KMS-11 (cell line): ENCODE data around the gene TMEM169.

Experiments
- H2AFZ ChIP-seq: fragments of 200-600 bp; sonication (generic); 2 replicates; pipeline ENCODE4 v1.6.1; 2016; ENCODE audit warnings: antibody characterized with exemption, mixed run types, low read depth
- H3K27ac ChIP-seq: fragments of 200-600 bp; sonication (generic); 2 replicates; pipeline ENCODE4 v1.6.1; 2016; ENCODE audit warnings: mild to moderate bottlenecking, mixed run types
- H3K27me3 ChIP-seq: fragments of 200-600 bp; sonication (generic); 2 replicates; pipeline ENCODE4 v1.6.1; 2017; ENCODE audit warnings: mild to moderate bottlenecking, low read depth, mixed run types, moderate library complexity; ENCODE audit not compliant: insufficient read depth
- H3K36me3 ChIP-seq: fragments of 200-600 bp; sonication (generic); 2 replicates; pipeline ENCODE4 v1.6.1; 2017; ENCODE audit warnings: mild to moderate bottlenecking, mixed run types; ENCODE audit not compliant: insufficient read depth
- H3K4me1 ChIP-seq: fragments of 200-600 bp; sonication (generic); 2 replicates; pipeline ENCODE4 v1.6.1; 2016; ENCODE audit warnings: mild to moderate bottlenecking, low read depth, mixed run types; ENCODE audit not compliant: poor library complexity, severe bottlenecking
- H3K4me2 ChIP-seq: fragments of 200-600 bp; sonication (generic); 2 replicates; pipeline ENCODE4 v1.7.0; 2016; ENCODE audit warnings: mild to moderate bottlenecking, mixed run types
- H3K4me3 ChIP-seq: fragments of 200-600 bp; sonication (generic); IDR thresholded peaks from 2 replicates; pipeline ENCODE4 v1.6.1; 2017; ENCODE audit warnings: low read depth, low read length, mixed read lengths; ENCODE audit not compliant: insufficient read depth
- H3K79me2 ChIP-seq: fragments of 200-600 bp; sonication (generic); 2 replicates; pipeline ENCODE4 v1.6.1; 2016; ENCODE audit warnings: low read depth, mixed run types; ENCODE audit not compliant: insufficient read depth
- H3K9ac ChIP-seq: fragments of 200-600 bp; sonication (generic); 2 replicates; pipeline ENCODE4 v1.6.1; 2016; ENCODE audit warnings: mild to moderate bottlenecking, mixed run types
- H4K20me1 ChIP-seq: fragments of 200-600 bp; sonication (generic); 2 replicates; pipeline ENCODE4 v1.6.1; 2016; ENCODE audit warnings: mild to moderate bottlenecking, mixed run types; ENCODE audit not compliant: insufficient read depth
- CTCF ChIP-seq: fragments of 200-600 bp; sonication (generic); conservative IDR thresholded peaks from 2 replicates; pipeline ENCODE4 v1.6.1; 2017; ENCODE audit warnings: low read depth, mild to moderate bottlenecking, antibody characterized with exemption, low read length, moderate library complexity, mixed read lengths

TMEM169 gene

GRCh38 chr2:216081012-216081411 is 707 bp upstream of the TMEM169 start:
- peak overlapping the region; percentile 99 for H2AFZ ChIP-seq
- H3K79me2 ChIP-seq, result no peaks in the 10 kb centered on the region
- no peaks in the 10 kb centered on the region for H4K20me1 ChIP-seq
- peak overlapping the region; percentile 96 for H3K4me3 ChIP-seq
- no peaks in the 10 kb centered on the region for H3K36me3 ChIP-seq
- H3K27me3 ChIP-seq, result no peaks in the 10 kb centered on the region; the same call in 1 of the 2 replicates
- H3K27ac ChIP-seq, result no peak overlapping the region
- peak overlapping the region; percentile 79 for H3K4me2 ChIP-seq
- peaks cover 29% of the 10 kb centered on the region for H3K4me1 ChIP-seq
- TF ChIP-seq CTCF, result no peak
- H3K9ac ChIP-seq, result peak overlapping the region; percentile 43

DNA sequence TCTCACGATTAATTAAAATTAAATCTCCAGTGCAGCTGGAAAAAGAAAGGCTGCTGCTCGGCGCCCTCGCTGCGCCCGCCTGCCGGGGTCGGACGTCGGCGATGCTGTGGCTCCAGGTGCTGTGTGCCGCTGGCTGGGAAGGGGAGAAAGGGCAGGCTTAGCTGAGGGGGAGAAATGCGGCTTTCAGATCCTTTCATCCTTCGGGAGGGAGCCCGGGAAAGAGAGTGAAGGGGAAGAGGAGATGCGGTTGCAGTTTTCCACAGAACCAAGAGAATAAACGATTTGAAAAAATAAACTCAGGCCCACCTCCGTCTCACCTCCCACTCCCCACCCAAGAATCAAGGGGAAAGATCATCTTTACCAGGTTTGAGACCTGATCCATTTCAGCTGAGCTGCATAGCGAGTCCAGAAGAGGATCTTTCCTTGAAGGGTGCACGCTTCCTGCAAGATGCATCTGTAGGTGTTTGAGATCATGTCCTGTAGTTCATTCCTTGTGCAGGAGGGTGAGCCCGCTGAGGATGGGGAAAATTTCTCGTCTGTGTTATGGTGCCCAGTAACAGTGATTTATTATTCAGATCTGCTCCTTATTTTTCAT is 495 bp downstream of the TMEM169 start:
- H3K9ac ChIP-seq, result peak overlapping the region; percentile 43; the same call in 1 of the 2 replicates
- peaks cover 36% of the 10 kb centered on the region for H3K4me1 ChIP-seq
- no peaks in the 10 kb centered on the region; the same call in 1 of the 2 replicates for H3K27me3 ChIP-seq
- peak overlapping the region; percentile 99 for H2AFZ ChIP-seq
- H4K20me1 ChIP-seq, result no peaks in the 10 kb centered on the region
- peak overlapping the region; percentile 79 for H3K4me2 ChIP-seq
- no peak for TF ChIP-seq CTCF
- H3K4me3 ChIP-seq, result peak overlapping the region; percentile 67
- H3K36me3 ChIP-seq, result no peaks in the 10 kb centered on the region
- H3K79me2 ChIP-seq, result no peaks in the 10 kb centered on the region
- no peak overlapping the region for H3K27ac ChIP-seq

DNA sequence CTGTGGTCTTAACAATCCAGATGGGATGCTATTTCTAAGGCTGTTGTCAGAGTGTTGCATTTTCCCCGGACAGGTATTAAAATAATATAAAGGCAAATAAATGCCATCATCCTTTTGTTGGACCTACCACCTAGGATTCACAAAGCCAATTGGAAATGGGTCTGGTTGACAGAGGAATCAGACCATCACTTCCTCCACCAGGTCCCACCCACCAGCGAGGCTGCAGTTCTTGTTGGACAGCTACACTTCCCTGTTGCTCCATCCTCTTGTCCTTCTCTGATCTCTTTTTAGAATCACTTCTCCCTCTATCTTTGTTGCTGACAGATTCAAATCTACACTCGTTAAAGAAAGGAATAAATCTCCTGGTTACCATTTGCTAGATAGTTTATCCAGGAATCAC is 1.1 kb downstream of the TMEM169 start:
- Histone ChIP-seq H2AFZ (no peak overlapping the region), H4K20me1 (no peaks in the 10 kb centered on the region), H3K4me1 (peaks cover 36% of the 10 kb centered on the region), H3K4me3 (no peak overlapping the region), H3K9ac (no peak overlapping the region), H3K27ac (no peak overlapping the region), H3K27me3 (no peaks in the 10 kb centered on the region; the same call in 1 of the 2 replicates), H3K4me2 (no peak overlapping the region), H3K36me3 (no peaks in the 10 kb centered on the region), H3K79me2 (no peaks in the 10 kb centered on the region)
- no peak for TF ChIP-seq CTCF

DNA sequence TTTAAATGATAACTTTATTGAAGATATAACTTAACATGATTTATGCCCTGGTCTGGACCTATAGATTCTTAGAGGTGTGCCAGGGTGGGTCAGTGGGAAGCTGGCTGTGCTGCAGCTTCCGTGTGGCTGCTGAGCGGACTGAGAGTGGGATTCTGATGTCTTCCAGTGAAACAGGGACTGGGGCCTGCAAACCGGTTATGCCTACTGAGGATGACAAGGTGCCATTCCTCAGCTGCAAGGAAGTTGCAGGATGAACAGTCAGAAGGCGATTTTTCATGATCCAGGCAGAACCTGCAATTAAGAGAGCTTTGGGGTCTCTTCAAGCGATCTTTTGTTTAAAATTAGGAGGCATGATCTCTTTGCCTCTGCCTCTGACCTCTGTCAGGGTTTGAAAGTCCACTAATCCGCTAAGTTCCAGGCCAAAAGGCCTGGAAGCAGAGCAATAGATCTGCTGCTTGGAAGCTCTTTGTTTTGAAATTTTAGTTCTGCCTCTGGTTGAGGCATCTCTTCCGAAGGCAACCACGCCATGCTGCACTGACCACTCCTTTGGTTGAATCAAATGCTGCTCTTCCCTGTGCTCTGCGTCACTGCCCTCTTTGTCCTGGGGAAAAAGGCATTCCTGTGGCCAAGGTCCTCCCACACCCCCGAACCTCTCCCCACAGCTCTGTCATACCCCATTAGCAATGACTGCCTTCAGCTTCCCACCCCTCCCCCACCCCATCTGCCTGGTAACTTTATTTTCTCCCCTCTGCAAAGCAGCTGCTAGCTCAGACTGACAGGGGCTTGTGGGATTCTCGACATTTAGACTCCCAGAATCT is 2.0 kb downstream of the TMEM169 start:
- Histone ChIP-seq H3K4me3 (no peak overlapping the region), H3K9ac (no peak overlapping the region), H3K4me1 (peaks cover 32% of the 10 kb centered on the region), H3K36me3 (no peaks in the 10 kb centered on the region), H3K27ac (no peak overlapping the region), H3K4me2 (no peak overlapping the region), H3K27me3 (no peaks in the 10 kb centered on the region; the same call in 1 of the 2 replicates), H4K20me1 (no peaks in the 10 kb centered on the region), H2AFZ (no peak overlapping the region), H3K79me2 (no peaks in the 10 kb centered on the region)
- no peak for TF ChIP-seq CTCF
